Hepatocyte (in vitro differentiated cells): ENCODE data around the gene DUOXA2.

Experiments used
- EZH2 ChIP-seq: fragments of 200-600 bp; sonication (generic); IDR thresholded peaks from 2 replicates; pipeline ENCODE4 v1.6.1; 2016; ENCODE audit warnings: antibody characterized with exemption, mild to moderate bottlenecking, borderline replicate concordance
- EZH2phosphoT487 ChIP-seq: fragments of 200-600 bp; sonication (generic); IDR thresholded peaks from one replicate; pipeline ENCODE4 v1.6.1; 2018; ENCODE audit warnings: antibody characterized with exemption, mild to moderate bottlenecking, low read depth, moderate library complexity; ENCODE audit not compliant: unreplicated experiment, severe bottlenecking
- TF ChIP-seq, protein P1 (sequence below): fragments of 200-600 bp; sonication (generic); IDR thresholded peaks from 2 replicates; pipeline ENCODE4 v1.5.1; 2016; ENCODE audit warnings: antibody characterized with exemption, mild to moderate bottlenecking; ENCODE audit not compliant: poor library complexity

DNA sequence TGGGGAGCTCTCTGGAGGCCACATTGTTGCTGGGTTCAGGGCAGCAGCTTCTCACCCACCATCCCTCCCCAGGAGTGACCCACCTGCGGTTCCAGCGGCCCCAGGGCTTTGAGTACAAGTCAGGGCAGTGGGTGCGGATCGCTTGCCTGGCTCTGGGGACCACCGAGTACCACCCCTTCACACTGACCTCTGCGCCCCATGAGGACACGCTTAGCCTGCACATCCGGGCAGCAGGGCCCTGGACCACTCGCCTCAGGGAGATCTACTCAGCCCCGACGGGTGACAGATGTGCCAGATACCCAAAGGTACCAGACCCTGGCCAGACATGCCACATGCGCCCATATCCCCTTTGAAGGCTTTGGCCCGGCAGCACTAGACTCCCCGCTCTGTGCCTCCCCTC lies 47.5 kb downstream of the DUOXA2 start:
- TF ChIP-seq, protein P1, sequence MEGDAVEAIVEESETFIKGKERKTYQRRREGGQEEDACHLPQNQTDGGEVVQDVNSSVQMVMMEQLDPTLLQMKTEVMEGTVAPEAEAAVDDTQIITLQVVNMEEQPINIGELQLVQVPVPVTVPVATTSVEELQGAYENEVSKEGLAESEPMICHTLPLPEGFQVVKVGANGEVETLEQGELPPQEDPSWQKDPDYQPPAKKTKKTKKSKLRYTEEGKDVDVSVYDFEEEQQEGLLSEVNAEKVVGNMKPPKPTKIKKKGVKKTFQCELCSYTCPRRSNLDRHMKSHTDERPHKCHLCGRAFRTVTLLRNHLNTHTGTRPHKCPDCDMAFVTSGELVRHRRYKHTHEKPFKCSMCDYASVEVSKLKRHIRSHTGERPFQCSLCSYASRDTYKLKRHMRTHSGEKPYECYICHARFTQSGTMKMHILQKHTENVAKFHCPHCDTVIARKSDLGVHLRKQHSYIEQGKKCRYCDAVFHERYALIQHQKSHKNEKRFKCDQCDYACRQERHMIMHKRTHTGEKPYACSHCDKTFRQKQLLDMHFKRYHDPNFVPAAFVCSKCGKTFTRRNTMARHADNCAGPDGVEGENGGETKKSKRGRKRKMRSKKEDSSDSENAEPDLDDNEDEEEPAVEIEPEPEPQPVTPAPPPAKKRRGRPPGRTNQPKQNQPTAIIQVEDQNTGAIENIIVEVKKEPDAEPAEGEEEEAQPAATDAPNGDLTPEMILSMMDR: no peak
- TF ChIP-seq EZH2phosphoT487: no peak
- TF ChIP-seq EZH2: no peak
